ENCODE results near the gene MALRD1.

DNA sequence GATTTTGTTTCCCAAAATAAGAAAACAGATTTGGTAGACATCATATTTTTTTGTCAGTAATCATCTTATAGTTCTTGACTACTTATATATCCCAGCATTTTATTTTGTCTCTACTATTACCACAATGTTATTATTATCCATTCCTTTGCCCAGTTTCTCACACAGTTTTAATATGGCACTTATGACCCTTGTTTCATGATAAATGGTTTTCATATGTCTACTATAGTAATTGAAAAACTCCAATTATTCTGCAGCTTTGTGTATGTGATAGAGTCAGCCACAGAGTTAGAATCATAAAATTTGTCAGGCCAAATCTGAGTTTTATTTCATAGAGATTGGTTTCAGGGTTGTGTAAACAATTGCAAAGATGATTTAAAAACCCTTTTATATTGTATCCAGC lies 203.9 kb downstream of the MALRD1 start:
- TF ChIP-seq, protein P1, sequence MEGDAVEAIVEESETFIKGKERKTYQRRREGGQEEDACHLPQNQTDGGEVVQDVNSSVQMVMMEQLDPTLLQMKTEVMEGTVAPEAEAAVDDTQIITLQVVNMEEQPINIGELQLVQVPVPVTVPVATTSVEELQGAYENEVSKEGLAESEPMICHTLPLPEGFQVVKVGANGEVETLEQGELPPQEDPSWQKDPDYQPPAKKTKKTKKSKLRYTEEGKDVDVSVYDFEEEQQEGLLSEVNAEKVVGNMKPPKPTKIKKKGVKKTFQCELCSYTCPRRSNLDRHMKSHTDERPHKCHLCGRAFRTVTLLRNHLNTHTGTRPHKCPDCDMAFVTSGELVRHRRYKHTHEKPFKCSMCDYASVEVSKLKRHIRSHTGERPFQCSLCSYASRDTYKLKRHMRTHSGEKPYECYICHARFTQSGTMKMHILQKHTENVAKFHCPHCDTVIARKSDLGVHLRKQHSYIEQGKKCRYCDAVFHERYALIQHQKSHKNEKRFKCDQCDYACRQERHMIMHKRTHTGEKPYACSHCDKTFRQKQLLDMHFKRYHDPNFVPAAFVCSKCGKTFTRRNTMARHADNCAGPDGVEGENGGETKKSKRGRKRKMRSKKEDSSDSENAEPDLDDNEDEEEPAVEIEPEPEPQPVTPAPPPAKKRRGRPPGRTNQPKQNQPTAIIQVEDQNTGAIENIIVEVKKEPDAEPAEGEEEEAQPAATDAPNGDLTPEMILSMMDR (IDR thresholded peaks at IDR 0.05) = no peak
- no peak for TF ChIP-seq POLR2A (IDR thresholded peaks at IDR 0.05)

All from body of pancreas (tissue), 4 donors.